Heart left ventricle (tissue), 16 donors: ENCODE data around the gene UPK1A. TPM values are rescaled to one million over a fixed set of nuclear protein-coding genes. Genes with fewer than 3 reads are reported as not detected.

ENCODE experiments used
- ATAC-seq, 4 donors: fragments of 200-7000 bp; cut with Tn5 transposase; one replicate each; pipeline ENCODE4 v1.9.1; 2020 to 2022; ENCODE audit warnings: moderate library complexity in 4 of 4, mild to moderate bottlenecking in 3 of 4, moderate number of reproducible peaks in 1 of 4
- DNase-seq, 5 donors: peaks; one replicate each; pipeline ENCODE4 v3.0.0-alpha.2; 2020
- H3K27ac ChIP-seq, 12 donors: fragments of 200-600 bp; sonication (generic) in 4 of 12; one replicate each; pipeline versions ENCODE4 v1.5.0 to v1.8.0; 2016 to 2022; ENCODE audit warnings: mild to moderate bottlenecking in 2 of 12
- H3K27me3 ChIP-seq, 9 donors: fragments of 200-600 bp; sonication (generic) in 2 of 9; one replicate each; pipeline versions ENCODE4 v1.5.1 to v1.8.0; 2016 to 2022; ENCODE audit warnings: mild to moderate bottlenecking in 3 of 9
- H3K36me3 ChIP-seq, 9 donors: fragments of 200-600 bp; sonication (generic) in 2 of 9; one replicate each; pipeline versions ENCODE4 v1.5.0 to v1.8.0; 2018 to 2022; ENCODE audit warnings: mild to moderate bottlenecking in 2 of 9
- H3K4me1 ChIP-seq, 12 donors: fragments of 200-600 bp; sonication (generic) in 4 of 12; one replicate each; pipeline versions ENCODE4 v1.5.0 to v1.8.0; 2016 to 2022; ENCODE audit warnings: mild to moderate bottlenecking in 3 of 12
- H3K4me3 ChIP-seq, 12 donors: fragments of 200-600 bp; sonication (generic) in 4 of 12; one replicate each; pipeline versions ENCODE4 v1.5.0 to v1.8.0; 2017 to 2022; ENCODE audit warnings: mild to moderate bottlenecking in 9 of 12, moderate library complexity in 4 of 12
- H3K9me3 ChIP-seq, 12 donors: fragments of 200-600 bp; sonication (generic) in 4 of 12; one replicate each; pipeline versions ENCODE4 v1.5.0 to v1.8.0; 2016 to 2022; ENCODE audit warnings: mild to moderate bottlenecking in 1 of 12
- POLR2A ChIP-seq, 2 donors: fragments of 450-650 bp; IDR thresholded peaks; one replicate each; pipeline ENCODE4 v1.6.1; 2017; ENCODE audit warnings: antibody characterized with exemption in 2 of 2, mild to moderate bottlenecking in 2 of 2, moderate library complexity in 2 of 2
- WGBS, 4 donors: extraction: QIAGEN DNeasy Blood & Tissue Kit in 2 of 4; methylation state at CpG; one replicate each; pipeline versions ENCODE4 v1.1.5 to v1.1.7; 2013 to 2018; 5-methylcytosine and 5-hydroxymethylcytosine counted together
- intact Hi-C, 10 donors: fragments of 100-400 bp; cut with DNase I; formaldehyde crosslinking; loops; one replicate each; pipeline versions ENCODE4 v1.11.1 to v1.14.2; 2022
- polyA plus RNA-seq, 2 donors: library from polyadenylated mRNA; stranded (reverse); fragments of 200-250 nt; gene quantifications; one replicate each; pipeline ENCODE4 v1.2.3, GENCODE V29; 2013
- total RNA-seq, 9 donors: library from RNA; depleted of rRNA in 2 of 9; stranded (reverse); fragments of >200 nt in 2 of 9; fragmentation: NEBNext Ultra II Directional in 3 of 9; extraction: Animal tissue kit (Norgen Biotek cat#: 25700) in 3 of 9; gene quantifications; one replicate each; pipeline versions ENCODE4 v1.1.0 to v1.2.4, GENCODE V29; 2016 to 2023
- TF ChIP-seq, protein P1 (sequence below), 12 donors: fragments of 200-600 bp; sonication (generic) in 4 of 12; IDR thresholded peaks; one replicate each; pipeline versions ENCODE4 v1.5.0 to v1.8.0; 2018 to 2022; ENCODE audit warnings: antibody characterized with exemption in 12 of 12, mild to moderate bottlenecking in 5 of 12
- donor health status: ischemic (EF 13 %, LVEDD 7.1; RV severe dilation, severe dysfunction).
- donor health status: healthy with polysubstance abuse.
- donor health status: DM: no; HTN: yes; CAD: no.
- donor health status: DM: no; HTN: no; CAD: no.
- donor health status: ischemic (EF 25% LVEDD 6.9; RV normal size, moderate dysfunction).
- donor health status: ischemic (EF 25% LVEDD 5.7; RV mildly dilated, moderate dysfunction).
- donor health status: healthy.
- donor health status: DM: yes; HTN: yes; CAD: no.
- donor health status: ischemic (EF 35%, LVEDD 5.7; RV mildly dilated, moderate dysfunction).
- donor health status: nonischemic (EF 11% LVEDD 7.7; RV severe dilation, severe dysfunction).
- donor health status: DM: yes; HTN: yes; CAD: no.
- donor health status: PGD.
- donor health status: ischemic (EF 29% LVEDD 5.4; RV normal size, mild dysfunction).
- donor health status: nonischemic (EF 23%, LVEDD 6.1; RV moderate dilation, normal function).

UPK1A gene
- total and polyA plus RNA-seq, 11 donors = not detected

DNA sequence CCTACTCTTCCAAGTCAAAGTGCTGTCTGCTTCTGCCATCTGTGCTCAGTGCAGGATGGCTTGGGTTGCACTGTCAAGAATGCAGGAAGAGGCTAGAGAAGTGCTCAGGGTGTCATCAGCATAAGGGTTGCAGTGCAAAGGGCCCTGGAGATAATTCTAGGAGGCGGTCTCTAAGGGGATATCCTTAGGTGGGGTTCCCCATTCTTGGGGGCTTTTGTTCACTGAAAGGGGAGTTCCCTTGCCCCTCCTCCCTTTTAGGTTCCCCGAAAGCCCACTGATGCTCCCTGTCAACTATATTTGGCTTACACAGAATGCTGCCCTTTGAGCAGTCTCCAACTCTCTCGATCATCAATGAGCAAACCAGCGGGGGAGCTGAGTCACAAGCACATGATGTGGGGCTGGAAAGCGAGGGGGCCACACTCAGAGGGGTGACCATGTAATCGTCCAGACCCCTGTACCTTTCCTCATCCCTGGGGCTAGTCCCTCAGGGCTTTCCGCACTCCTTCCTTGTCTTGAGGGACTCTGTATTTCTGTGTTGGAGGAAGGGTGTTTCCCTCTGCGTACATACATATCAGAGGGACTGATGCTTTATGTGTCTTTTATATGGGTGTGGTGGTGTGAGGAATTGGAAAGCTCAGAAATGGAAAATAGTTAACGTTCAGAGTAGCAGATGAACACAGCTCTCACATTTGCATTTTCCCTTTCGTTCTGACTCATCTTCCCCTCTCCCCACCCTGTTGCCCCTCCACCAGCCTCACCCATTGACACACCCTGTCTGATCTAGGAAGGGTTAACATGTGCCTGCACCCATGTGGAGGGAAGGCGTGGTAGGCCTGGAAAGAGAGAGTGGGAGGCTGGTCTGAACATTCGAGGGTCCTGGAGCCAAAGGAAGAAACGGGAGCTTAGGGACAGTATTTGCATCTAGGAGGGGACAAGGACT is 44.7 kb downstream of the UPK1A start:
- Histone ChIP-seq H3K27ac (peak overlapping the region in 1 of 12 donors; percentile 5), H3K4me3 (no peak overlapping the region), H3K27me3 (no peaks in the 10 kb centered on the region), H3K36me3 (no peaks in the 10 kb centered on the region), H3K9me3 (no peaks in the 10 kb centered on the region), H3K4me1 (peaks cover 0 to 10% (median 7%) of the 10 kb centered on the region in 12 donors)
- 59 to 67% (median 63%) methylated on average over 13 of the region's 13 CpGs for WGBS, 4 donors
- TF ChIP-seq POLR2A (IDR thresholded peaks at IDR 0.05) = no peak
- TF ChIP-seq, protein P1, sequence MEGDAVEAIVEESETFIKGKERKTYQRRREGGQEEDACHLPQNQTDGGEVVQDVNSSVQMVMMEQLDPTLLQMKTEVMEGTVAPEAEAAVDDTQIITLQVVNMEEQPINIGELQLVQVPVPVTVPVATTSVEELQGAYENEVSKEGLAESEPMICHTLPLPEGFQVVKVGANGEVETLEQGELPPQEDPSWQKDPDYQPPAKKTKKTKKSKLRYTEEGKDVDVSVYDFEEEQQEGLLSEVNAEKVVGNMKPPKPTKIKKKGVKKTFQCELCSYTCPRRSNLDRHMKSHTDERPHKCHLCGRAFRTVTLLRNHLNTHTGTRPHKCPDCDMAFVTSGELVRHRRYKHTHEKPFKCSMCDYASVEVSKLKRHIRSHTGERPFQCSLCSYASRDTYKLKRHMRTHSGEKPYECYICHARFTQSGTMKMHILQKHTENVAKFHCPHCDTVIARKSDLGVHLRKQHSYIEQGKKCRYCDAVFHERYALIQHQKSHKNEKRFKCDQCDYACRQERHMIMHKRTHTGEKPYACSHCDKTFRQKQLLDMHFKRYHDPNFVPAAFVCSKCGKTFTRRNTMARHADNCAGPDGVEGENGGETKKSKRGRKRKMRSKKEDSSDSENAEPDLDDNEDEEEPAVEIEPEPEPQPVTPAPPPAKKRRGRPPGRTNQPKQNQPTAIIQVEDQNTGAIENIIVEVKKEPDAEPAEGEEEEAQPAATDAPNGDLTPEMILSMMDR (IDR thresholded peaks at IDR 0.05) = no peak
- DNase-seq (no peak), ATAC-seq (no peak)
- intact Hi-C loops = loop anchor here in 4 of 10 donors (10.0 kb wide), 4 partner anchors 166 to 446 kb away; partner anchors contain the start of genes LRFN3 (in 2 of the 4), FFAR3 (in 1 of the 4), TMEM147 (in 1 of the 4) and USF2 (in 1 of the 4)

DNA sequence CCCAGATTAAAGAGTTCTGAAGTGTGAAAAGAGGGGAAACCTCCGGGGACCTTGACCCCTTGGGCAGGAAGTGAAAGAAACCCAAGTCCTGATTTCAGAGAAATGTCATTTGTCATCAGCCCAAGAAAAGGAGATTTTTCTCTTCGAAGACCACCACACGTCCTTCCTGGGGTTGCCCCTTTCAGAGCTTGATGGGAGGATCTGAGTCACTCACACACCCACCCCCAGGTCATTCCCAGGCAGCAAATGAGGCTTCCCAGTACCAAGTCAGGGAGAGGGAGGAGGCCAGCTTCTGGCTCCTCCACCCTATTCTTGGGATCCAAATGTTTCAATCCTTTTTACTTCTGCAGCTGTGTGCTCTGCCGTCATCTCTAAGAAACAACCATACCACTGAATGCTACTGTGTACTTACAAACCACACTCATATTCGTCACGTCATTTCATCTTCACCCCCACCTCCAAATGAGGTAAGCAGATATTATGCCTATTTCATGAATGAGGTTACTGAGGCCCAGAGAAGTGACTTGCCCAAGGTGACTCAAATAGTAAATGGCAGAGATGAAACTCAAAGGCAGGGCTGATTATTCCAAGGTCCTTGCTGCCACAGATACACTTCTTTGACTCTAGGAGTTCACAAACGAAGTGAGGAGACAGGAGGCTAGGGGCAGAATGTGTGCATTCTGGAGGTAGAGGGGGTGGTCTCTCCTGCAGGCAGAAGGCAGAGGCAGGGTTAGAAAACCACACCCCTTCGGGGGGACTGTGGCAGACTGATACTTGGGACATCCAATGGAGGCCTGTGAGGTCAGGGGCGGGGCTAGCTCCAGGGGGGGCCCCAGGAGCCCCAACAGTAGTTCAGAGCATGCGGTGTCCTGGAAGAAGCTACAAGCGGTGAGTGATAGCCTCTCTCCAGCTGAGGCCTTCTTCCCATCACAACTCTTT is 46.5 kb downstream of the UPK1A start:
- intact Hi-C loops = loop anchor here in 4 of 10 donors (10.0 kb wide), 4 partner anchors 168 to 448 kb away; partner anchors contain the start of genes LRFN3 (in 2 of the 4), FFAR3 (in 1 of the 4), TMEM147 (in 1 of the 4) and USF2 (in 1 of the 4)
- no peak for ATAC-seq

DNA sequence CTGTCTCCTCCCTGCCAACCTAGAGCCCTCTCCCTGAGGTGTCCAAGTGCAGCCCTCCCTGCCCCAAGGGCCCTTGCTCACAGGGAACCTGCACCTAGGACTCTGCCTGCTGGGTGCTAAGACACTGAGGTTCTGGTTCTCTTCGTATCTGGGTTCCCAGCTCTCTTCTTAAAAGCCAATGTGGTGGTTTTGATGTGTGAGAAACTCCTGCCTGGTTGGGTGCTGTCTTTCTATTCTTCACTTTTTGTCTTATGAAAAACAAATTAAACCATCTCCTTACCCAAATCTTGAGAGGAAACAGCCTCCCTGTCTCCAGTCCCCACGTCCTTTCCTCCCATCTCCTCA is 47.2 kb downstream of the UPK1A start:
- peaks cover 0 to 17% (median 11%) of the 10 kb centered on the region in 12 donors for H3K4me1 ChIP-seq
- H3K9me3 ChIP-seq = no peaks in the 10 kb centered on the region
- H3K27me3 ChIP-seq = no peaks in the 10 kb centered on the region
- intact Hi-C loops = loop anchor here in 4 of 10 donors (10.0 kb wide), 4 partner anchors 169 to 449 kb away; partner anchors contain the start of genes LRFN3 (in 2 of the 4), FFAR3 (in 1 of the 4), TMEM147 (in 1 of the 4) and USF2 (in 1 of the 4)
- H3K4me3 ChIP-seq = peak overlapping the region in 1 of 12 donors; percentile 20
- no peak for DNase-seq
- no peak overlapping the region for H3K27ac ChIP-seq
- no peak for ATAC-seq
- TF ChIP-seq, protein P1 (IDR thresholded peaks at IDR 0.05) = no peak
- no peak for TF ChIP-seq POLR2A (IDR thresholded peaks at IDR 0.05)
- H3K36me3 ChIP-seq = no peaks in the 10 kb centered on the region
- WGBS, 4 donors = 69 to 80% (median 78%) methylated on average over 2 of the region's 2 CpGs

More for the DNA sequence above, 46.5 kb downstream of the UPK1A start:
- H3K9me3 ChIP-seq = no peaks in the 10 kb centered on the region
- peak overlapping the region in 1 of 12 donors; percentile 20 for H3K4me3 ChIP-seq
- TF ChIP-seq POLR2A (IDR thresholded peaks at IDR 0.05) = no peak
- TF ChIP-seq, protein P1 (IDR thresholded peaks at IDR 0.05) = no peak
- no peaks in the 10 kb centered on the region for H3K36me3 ChIP-seq
- no peak overlapping the region for H3K27ac ChIP-seq
- DNase-seq = no peak
- 66 to 84% (median 75%) methylated on average over 11 of the region's 11 CpGs for WGBS, 4 donors
- no peaks in the 10 kb centered on the region for H3K27me3 ChIP-seq
- peaks cover 0 to 16% (median 11%) of the 10 kb centered on the region in 12 donors for H3K4me1 ChIP-seq
